Loucy (cell line): Measurements from ENCODE around the gene MAML3.

Experiments used
- H2AFZ ChIP-seq: fragments of 200-600 bp; sonication (generic); 2 replicates; pipeline ENCODE4 v1.6.0; 2016; ENCODE audit warnings: antibody characterized with exemption, mild to moderate bottlenecking, low read length, moderate library complexity
- H3F3A ChIP-seq: fragments of 200-600 bp; 2 replicates; pipeline ENCODE4 v1.6.0; 2016; ENCODE audit warnings: antibody characterized with exemption, low read depth, mild to moderate bottlenecking
- H3K27me3 ChIP-seq: fragments of 200-600 bp; sonication (generic); 2 replicates; pipeline ENCODE4 v1.6.1; 2014; ENCODE audit warnings: low read length, mild to moderate bottlenecking; ENCODE audit not compliant: insufficient read depth, poor library complexity, severe bottlenecking
- H3K36me3 ChIP-seq: fragments of 200-600 bp; sonication (generic); 2 replicates; pipeline ENCODE4 v1.6.1; 2016; ENCODE audit warnings: low read length; ENCODE audit not compliant: insufficient read depth
- H3K4me1 ChIP-seq: fragments of 200-600 bp; sonication (generic); 2 replicates; pipeline ENCODE4 v1.5.1; 2014; ENCODE audit warnings: low read length, mild to moderate bottlenecking; ENCODE audit not compliant: insufficient read depth, poor library complexity, severe bottlenecking
- H3K4me2 ChIP-seq: fragments of 200-600 bp; sonication (generic); 2 replicates; pipeline ENCODE4 v1.6.0; 2014; ENCODE audit warnings: antibody characterized with exemption, low read length, low read depth, mild to moderate bottlenecking; ENCODE audit not compliant: poor library complexity, severe bottlenecking
- H3K4me3 ChIP-seq: fragments of 200-600 bp; sonication (generic); 2 replicates; pipeline ENCODE4 v1.5.1; 2014; ENCODE audit warnings: low read length, mild to moderate bottlenecking, mixed read lengths; ENCODE audit not compliant: poor library complexity, severe bottlenecking
- H3K79me2 ChIP-seq: fragments of 200-600 bp; sonication (generic); 2 replicates; pipeline ENCODE4 v1.6.1; 2014; ENCODE audit warnings: low read length; ENCODE audit not compliant: insufficient read depth
- H3K9ac ChIP-seq: fragments of 200-600 bp; sonication (generic); 2 replicates; pipeline ENCODE4 v1.6.0; 2014; ENCODE audit warnings: mild to moderate bottlenecking, low read depth, low read length, moderate library complexity; ENCODE audit not compliant: poor library complexity, severe bottlenecking
- H3K9me2 ChIP-seq: fragments of 200-600 bp; sonication (generic); replicated peaks from 2 replicates; pipeline ENCODE4 v1.6.1; 2016; ENCODE audit warnings: low read depth, low read length, mixed read lengths
- H3K9me3 ChIP-seq: fragments of 200-600 bp; sonication (generic); 2 replicates; pipeline ENCODE4 v1.6.1; 2014; ENCODE audit warnings: mild to moderate bottlenecking, antibody characterized with exemption, low read length, low read depth; ENCODE audit not compliant: insufficient read depth
- H4K20me1 ChIP-seq: fragments of 200-600 bp; sonication (generic); 2 replicates; pipeline ENCODE4 v1.6.0; 2014; ENCODE audit warnings: antibody characterized with exemption, low read length, mild to moderate bottlenecking; ENCODE audit not compliant: insufficient read depth, poor library complexity, severe bottlenecking
- CTCF ChIP-seq: fragments of 200-600 bp; sonication (generic); conservative IDR thresholded peaks from 2 replicates; pipeline ENCODE4 v1.5.1; 2014; ENCODE audit warnings: mild to moderate bottlenecking, antibody characterized with exemption, low read length
- EZH2phosphoT487 ChIP-seq: fragments of 200-600 bp; IDR thresholded peaks from 2 replicates; pipeline ENCODE4 v1.6.1; 2018; ENCODE audit warnings: antibody characterized with exemption, mild to moderate bottlenecking, moderate library complexity, borderline replicate concordance

Gene MAML3

GRCh38 chr4:140031706-140032105 lies 122.3 kb downstream of the MAML3 start:
- TF ChIP-seq EZH2phosphoT487: no peak
- no peak for TF ChIP-seq CTCF
- Histone ChIP-seq H3K79me2 (peaks cover 49% of the 10 kb centered on the region; the same call in 1 of the 2 replicates), H3K4me1 (peaks cover 24% of the 10 kb centered on the region), H4K20me1 (no peaks in the 10 kb centered on the region), H3F3A (no peaks in the 10 kb centered on the region), H3K36me3 (no peaks in the 10 kb centered on the region), H3K4me2 (no peak overlapping the region), H3K9me2 (no peaks in the 10 kb centered on the region), H2AFZ (no peak overlapping the region), H3K27me3 (no peaks in the 10 kb centered on the region), H3K4me3 (no peak overlapping the region), H3K9me3 (no peaks in the 10 kb centered on the region), H3K9ac (no peak overlapping the region)

- H3K36me3 ChIP-seq: no peaks in the 10 kb centered on the region
- H3K4me2 ChIP-seq: no peak overlapping the region
- H3K4me3 ChIP-seq: no peak overlapping the region
- H2AFZ ChIP-seq: no peak overlapping the region
- no peaks in the 10 kb centered on the region for H3K9me2 ChIP-seq
- H3K27me3 ChIP-seq: no peaks in the 10 kb centered on the region
- peaks cover 24% of the 10 kb centered on the region for H3K4me1 ChIP-seq
- no peak overlapping the region for H3K9ac ChIP-seq
- TF ChIP-seq EZH2phosphoT487: no peak
- no peak for TF ChIP-seq CTCF
- no peaks in the 10 kb centered on the region for H4K20me1 ChIP-seq
- no peaks in the 10 kb centered on the region for H3F3A ChIP-seq
- H3K79me2 ChIP-seq: peaks cover 47% of the 10 kb centered on the region; the same call in 1 of the 2 replicates
- H3K9me3 ChIP-seq: no peaks in the 10 kb centered on the region
These were observed 122.9 kb downstream of the MAML3 start for GRCh38 chr4:140031061-140031460.

GRCh38 chr4:140028676-140029517 lies 125.1 kb downstream of the MAML3 start:
- H4K20me1 ChIP-seq: no peaks in the 10 kb centered on the region
- no peak overlapping the region for H2AFZ ChIP-seq
- H3K9ac ChIP-seq: no peak overlapping the region
- no peaks in the 10 kb centered on the region for H3F3A ChIP-seq
- no peaks in the 10 kb centered on the region for H3K9me3 ChIP-seq
- H3K4me3 ChIP-seq: no peak overlapping the region
- H3K4me2 ChIP-seq: no peak overlapping the region
- peaks cover 53% of the 10 kb centered on the region; the same call in 1 of the 2 replicates for H3K79me2 ChIP-seq
- TF ChIP-seq EZH2phosphoT487 (no peak), CTCF (no peak)
- H3K4me1 ChIP-seq: peaks cover 24% of the 10 kb centered on the region
- no peaks in the 10 kb centered on the region for H3K36me3 ChIP-seq
- no peaks in the 10 kb centered on the region for H3K27me3 ChIP-seq
- no peaks in the 10 kb centered on the region for H3K9me2 ChIP-seq
